ENCODE results near the gene GPS1.
A peak's percentile ranks its signal among the peaks of the same experiment; 100 is the strongest.

The GPS1 gene

GRCh38 chr17:82060001-82060380 lies 8.3 kb downstream of the GPS1 start:
- H3K4me1 ChIP-seq (ENCODE audit: control insufficient read depth, insufficient read depth, low read length) = peaks cover 3% of the 10 kb centered on the region; the same call in 1 of the 2 replicates
- peaks cover 50% of the 10 kb centered on the region for H3K36me3 ChIP-seq (ENCODE audit: control insufficient read depth, insufficient read depth, low read length)
- H3K27me3 ChIP-seq (ENCODE audit: control insufficient read depth, insufficient read depth, low read length) = no peaks in the 10 kb centered on the region; the same call in 1 of the 2 replicates
- no peaks in the 10 kb centered on the region for H3K9me3 ChIP-seq (ENCODE audit: control insufficient read depth, insufficient read depth, low read length)
- WGBS (ENCODE audit: insufficient coverage, insufficient read length) = no CpG with 5 or more reads among the region's 16 CpGs
- H3K27ac ChIP-seq (ENCODE audit: low read length) = no peak overlapping the region
- no peak overlapping the region for H3K4me3 ChIP-seq (ENCODE audit: low read length)
- no peak for DNase-seq (ENCODE audit: low read depth, low spot score)

GRCh38 chr17:82060614-82061013 lies 8.9 kb downstream of the GPS1 start:
- Histone ChIP-seq H3K9me3 (ENCODE audit: control insufficient read depth, insufficient read depth, low read length) (no peaks in the 10 kb centered on the region), H3K4me1 (ENCODE audit: control insufficient read depth, insufficient read depth, low read length) (peaks cover 3% of the 10 kb centered on the region; the same call in 1 of the 2 replicates), H3K27ac (ENCODE audit: low read length) (no peak overlapping the region), H3K27me3 (ENCODE audit: control insufficient read depth, insufficient read depth, low read length) (no peaks in the 10 kb centered on the region), H3K4me3 (ENCODE audit: low read length) (no peak overlapping the region), H3K36me3 (ENCODE audit: control insufficient read depth, insufficient read depth, low read length) (peaks cover 46% of the 10 kb centered on the region)
- no CpG with 5 or more reads among the region's 14 CpGs for WGBS (ENCODE audit: insufficient coverage, insufficient read length)
- no peak for DNase-seq (ENCODE audit: low read depth, low spot score)

- DNase-seq (ENCODE audit: low read depth, low spot score) = no peak
- H3K36me3 ChIP-seq (ENCODE audit: control insufficient read depth, insufficient read depth, low read length) = peaks cover 40% of the 10 kb centered on the region
- H3K27ac ChIP-seq (ENCODE audit: low read length) = no peak overlapping the region
- peaks cover 3% of the 10 kb centered on the region; the same call in 1 of the 2 replicates for H3K4me1 ChIP-seq (ENCODE audit: control insufficient read depth, insufficient read depth, low read length)
- H3K4me3 ChIP-seq (ENCODE audit: low read length) = no peak overlapping the region
- no peaks in the 10 kb centered on the region for H3K9me3 ChIP-seq (ENCODE audit: control insufficient read depth, insufficient read depth, low read length)
- WGBS (ENCODE audit: insufficient coverage, insufficient read length) = no CpG with 5 or more reads among the region's 34 CpGs
- H3K27me3 ChIP-seq (ENCODE audit: control insufficient read depth, insufficient read depth, low read length) = no peaks in the 10 kb centered on the region
These were observed 9.6 kb downstream of the GPS1 start for GRCh38 chr17:82061047-82061925.

- WGBS (ENCODE audit: insufficient coverage, insufficient read length) = no CpG with 5 or more reads among the region's 24 CpGs
- no peak overlapping the region for H3K27ac ChIP-seq (ENCODE audit: low read length)
- H3K9me3 ChIP-seq (ENCODE audit: control insufficient read depth, insufficient read depth, low read length) = no peaks in the 10 kb centered on the region
- H3K4me3 ChIP-seq (ENCODE audit: low read length) = no peak overlapping the region
- H3K4me1 ChIP-seq (ENCODE audit: control insufficient read depth, insufficient read depth, low read length) = peaks cover 3% of the 10 kb centered on the region; the same call in 1 of the 2 replicates
- DNase-seq (ENCODE audit: low read depth, low spot score) = no peak
- no peaks in the 10 kb centered on the region for H3K27me3 ChIP-seq (ENCODE audit: control insufficient read depth, insufficient read depth, low read length)
- H3K36me3 ChIP-seq (ENCODE audit: control insufficient read depth, insufficient read depth, low read length) = peaks cover 31% of the 10 kb centered on the region
These were observed 10.6 kb downstream of the GPS1 start for GRCh38 chr17:82062076-82062983.

GRCh38 chr17:82062984-82063368 lies 11.3 kb downstream of the GPS1 start:
- no peak overlapping the region for H3K4me3 ChIP-seq (ENCODE audit: low read length)
- H3K9me3 ChIP-seq (ENCODE audit: control insufficient read depth, insufficient read depth, low read length) = no peaks in the 10 kb centered on the region
- no peaks in the 10 kb centered on the region for H3K27me3 ChIP-seq (ENCODE audit: control insufficient read depth, insufficient read depth, low read length)
- H3K27ac ChIP-seq (ENCODE audit: low read length) = no peak overlapping the region
- H3K36me3 ChIP-seq (ENCODE audit: control insufficient read depth, insufficient read depth, low read length) = peaks cover 29% of the 10 kb centered on the region
- peaks cover 3% of the 10 kb centered on the region; the same call in 1 of the 2 replicates for H3K4me1 ChIP-seq (ENCODE audit: control insufficient read depth, insufficient read depth, low read length)
- WGBS (ENCODE audit: insufficient coverage, insufficient read length) = no CpG with 5 or more reads among the region's 9 CpGs
- DNase-seq (ENCODE audit: low read depth, low spot score) = no peak

GRCh38 chr17:82063424-82064415 lies 12.0 kb downstream of the GPS1 start:
- no peaks in the 10 kb centered on the region for H3K9me3 ChIP-seq (ENCODE audit: control insufficient read depth, insufficient read depth, low read length)

GRCh38 chr17:82064433-82065192 lies 12.9 kb downstream of the GPS1 start:
- Histone ChIP-seq H3K9me3 (ENCODE audit: control insufficient read depth, insufficient read depth, low read length) (no peaks in the 10 kb centered on the region), H3K4me1 (ENCODE audit: control insufficient read depth, insufficient read depth, low read length) (peaks cover 3% of the 10 kb centered on the region; the same call in 1 of the 2 replicates), H3K27me3 (ENCODE audit: control insufficient read depth, insufficient read depth, low read length) (no peaks in the 10 kb centered on the region), H3K4me3 (ENCODE audit: low read length) (peak overlapping the region; percentile 79; the same call in 1 of the 2 replicates), H3K36me3 (ENCODE audit: control insufficient read depth, insufficient read depth, low read length) (peaks cover 24% of the 10 kb centered on the region), H3K27ac (ENCODE audit: low read length) (no peak overlapping the region)
- no CpG with 5 or more reads among the region's 36 CpGs for WGBS (ENCODE audit: insufficient coverage, insufficient read length)
- DNase-seq (ENCODE audit: low read depth, low spot score) = no peak

More at GRCh38 chr17:82063424-82064415, 12.0 kb downstream of the GPS1 start:
- no peak for DNase-seq (ENCODE audit: low read depth, low spot score)
- Histone ChIP-seq H3K27me3 (ENCODE audit: control insufficient read depth, insufficient read depth, low read length) (no peaks in the 10 kb centered on the region), H3K4me3 (ENCODE audit: low read length) (no peak overlapping the region), H3K4me1 (ENCODE audit: control insufficient read depth, insufficient read depth, low read length) (peaks cover 3% of the 10 kb centered on the region; the same call in 1 of the 2 replicates), H3K27ac (ENCODE audit: low read length) (no peak overlapping the region), H3K36me3 (ENCODE audit: control insufficient read depth, insufficient read depth, low read length) (peaks cover 28% of the 10 kb centered on the region)
- no CpG with 5 or more reads among the region's 20 CpGs for WGBS (ENCODE audit: insufficient coverage, insufficient read length)

- Histone ChIP-seq H3K27me3 (ENCODE audit: control insufficient read depth, insufficient read depth, low read length) (no peaks in the 10 kb centered on the region), H3K4me3 (ENCODE audit: low read length) (peak overlapping the region; percentile 79), H3K36me3 (ENCODE audit: control insufficient read depth, insufficient read depth, low read length) (peaks cover 22% of the 10 kb centered on the region), H3K27ac (ENCODE audit: low read length) (no peak overlapping the region), H3K4me1 (ENCODE audit: control insufficient read depth, insufficient read depth, low read length) (peaks cover 3% of the 10 kb centered on the region; the same call in 1 of the 2 replicates), H3K9me3 (ENCODE audit: control insufficient read depth, insufficient read depth, low read length) (no peaks in the 10 kb centered on the region)
- no CpG with 5 or more reads among the region's 47 CpGs for WGBS (ENCODE audit: insufficient coverage, insufficient read length)
- DNase-seq (ENCODE audit: low read depth, low spot score) = no peak
These were observed 13.5 kb downstream of the GPS1 start for GRCh38 chr17:82065193-82065637.

GRCh38 chr17:82065638-82066303 lies 14.1 kb downstream of the GPS1 start, which contains the start of gene DUS1L:
Gene DUS1L (minus strand): TSS chr17:82065804. CDS start chr17:82065059, 745 bp downstream.
- DNase-seq (ENCODE audit: low read depth, low spot score) = no peak
- Histone ChIP-seq H3K27me3 (ENCODE audit: control insufficient read depth, insufficient read depth, low read length) (no peaks in the 10 kb centered on the region), H3K9me3 (ENCODE audit: control insufficient read depth, insufficient read depth, low read length) (no peaks in the 10 kb centered on the region), H3K36me3 (ENCODE audit: control insufficient read depth, insufficient read depth, low read length) (peaks cover 17% of the 10 kb centered on the region), H3K27ac (ENCODE audit: low read length) (no peak within 1 kb of the TSS), H3K4me1 (ENCODE audit: control insufficient read depth, insufficient read depth, low read length) (peaks cover 3% of the 10 kb centered on the region; the same call in 1 of the 2 replicates), H3K4me3 (ENCODE audit: low read length) (peak within 1 kb of the TSS; percentile 79)
- no CpG with 5 or more reads among the region's 88 CpGs for WGBS (ENCODE audit: insufficient coverage, insufficient read length)

Data from iPS DF 6.9 (cell line).